ENCODE results near the gene PDCD6IP. TPM values are rescaled to one million over a fixed set of nuclear protein-coding genes. Genes with fewer than 3 reads are reported as not detected.
"Not testable (repeated sequence)": the region's sequence is repeated elsewhere in the genome, so short reads cannot be mapped to it uniquely, and the experiment has no call there.

The PDCD6IP gene
- total RNA-seq, 1 donor, result 258 TPM

DNA sequence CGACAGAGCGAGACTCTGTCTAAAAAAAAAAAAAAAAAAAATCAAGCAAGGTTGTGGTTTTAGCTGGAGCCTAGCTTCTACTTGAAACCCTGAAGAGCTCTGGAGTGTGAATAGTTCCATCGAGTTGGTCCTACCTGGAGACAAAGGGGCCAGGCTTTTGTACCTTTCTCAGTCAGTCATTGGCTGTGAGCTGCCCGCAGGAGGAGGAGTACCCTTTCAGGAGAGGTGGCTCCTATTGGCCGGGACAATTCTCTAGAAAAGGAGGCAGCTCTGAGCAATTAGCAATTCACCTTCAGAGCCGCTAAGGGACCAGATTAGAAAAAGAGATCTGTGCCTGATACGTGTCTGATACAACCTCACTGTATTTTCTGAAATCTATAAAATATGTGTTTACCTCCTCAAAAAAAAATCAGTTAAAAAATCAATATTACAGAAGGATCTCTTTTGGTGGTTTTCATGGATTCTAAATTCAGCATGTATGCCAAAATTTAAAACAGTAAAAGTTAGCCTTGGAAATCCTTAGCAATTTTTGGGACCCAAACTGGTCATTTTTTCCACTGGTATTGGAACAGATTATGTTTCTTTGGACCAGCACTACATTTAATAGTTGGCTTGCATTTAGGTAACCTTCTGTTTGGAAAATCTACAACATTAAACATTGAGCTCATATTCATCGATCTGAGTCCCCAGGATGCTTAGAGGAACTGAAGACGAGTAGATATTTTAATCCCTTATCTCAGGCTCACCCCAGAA lies 29.7 kb upstream of the PDCD6IP start:
- no peak overlapping the region for H3K4me3 ChIP-seq (ENCODE audit: low read depth, low read length)
- TF ChIP-seq, protein P1, sequence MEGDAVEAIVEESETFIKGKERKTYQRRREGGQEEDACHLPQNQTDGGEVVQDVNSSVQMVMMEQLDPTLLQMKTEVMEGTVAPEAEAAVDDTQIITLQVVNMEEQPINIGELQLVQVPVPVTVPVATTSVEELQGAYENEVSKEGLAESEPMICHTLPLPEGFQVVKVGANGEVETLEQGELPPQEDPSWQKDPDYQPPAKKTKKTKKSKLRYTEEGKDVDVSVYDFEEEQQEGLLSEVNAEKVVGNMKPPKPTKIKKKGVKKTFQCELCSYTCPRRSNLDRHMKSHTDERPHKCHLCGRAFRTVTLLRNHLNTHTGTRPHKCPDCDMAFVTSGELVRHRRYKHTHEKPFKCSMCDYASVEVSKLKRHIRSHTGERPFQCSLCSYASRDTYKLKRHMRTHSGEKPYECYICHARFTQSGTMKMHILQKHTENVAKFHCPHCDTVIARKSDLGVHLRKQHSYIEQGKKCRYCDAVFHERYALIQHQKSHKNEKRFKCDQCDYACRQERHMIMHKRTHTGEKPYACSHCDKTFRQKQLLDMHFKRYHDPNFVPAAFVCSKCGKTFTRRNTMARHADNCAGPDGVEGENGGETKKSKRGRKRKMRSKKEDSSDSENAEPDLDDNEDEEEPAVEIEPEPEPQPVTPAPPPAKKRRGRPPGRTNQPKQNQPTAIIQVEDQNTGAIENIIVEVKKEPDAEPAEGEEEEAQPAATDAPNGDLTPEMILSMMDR (IDR thresholded peaks at IDR 0.05; ENCODE audit: insufficient read depth, low read length), result no peak
- DNase-seq (ENCODE audit: low read depth), result no peak

GRCh38 chr3:33773637-33774036 lies 24.8 kb upstream of the PDCD6IP start:
- TF ChIP-seq, protein P1 (IDR thresholded peaks at IDR 0.05; ENCODE audit: insufficient read depth, low read length), result no peak
- no peak for DNase-seq (ENCODE audit: low read depth)
- H3K4me3 ChIP-seq (ENCODE audit: low read depth, low read length), result no peak overlapping the region

GRCh38 chr3:33775363-33775762 lies 23.1 kb upstream of the PDCD6IP start:
- TF ChIP-seq, protein P1 (IDR thresholded peaks at IDR 0.05; ENCODE audit: insufficient read depth, low read length), result no peak
- no peak for DNase-seq (ENCODE audit: low read depth)
- H3K4me3 ChIP-seq (ENCODE audit: low read depth, low read length), result no peak overlapping the region

DNA sequence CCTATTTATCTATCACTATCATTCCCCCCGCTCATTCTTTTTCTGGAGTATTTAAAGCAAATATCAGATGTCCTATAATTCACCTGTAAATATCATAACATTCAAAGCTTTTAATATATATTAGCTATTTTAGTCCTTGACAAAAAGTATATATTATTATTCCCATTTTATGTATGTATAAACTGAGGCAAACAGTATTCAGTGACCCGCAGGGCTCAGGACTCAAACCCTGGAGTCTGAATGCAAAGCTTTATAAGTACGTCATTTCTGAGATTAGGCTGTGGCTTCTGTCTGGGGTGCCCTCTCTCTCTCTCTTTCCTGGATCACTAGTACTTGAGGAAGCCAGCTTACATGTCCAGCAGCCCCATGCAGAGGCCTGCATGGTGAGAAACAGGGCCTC lies 20.4 kb upstream of the PDCD6IP start:
- H3K4me3 ChIP-seq (ENCODE audit: low read depth, low read length), result no peak overlapping the region

GRCh38 chr3:33779751-33780150 lies 18.7 kb upstream of the PDCD6IP start:
- no peak overlapping the region for H3K4me3 ChIP-seq (ENCODE audit: low read depth, low read length)
- DNase-seq (ENCODE audit: low read depth), result no peak
- TF ChIP-seq, protein P1 (IDR thresholded peaks at IDR 0.05; ENCODE audit: insufficient read depth, low read length), result no peak

More for the DNA sequence above, 20.4 kb upstream of the PDCD6IP start:
- no peak for DNase-seq (ENCODE audit: low read depth)
- TF ChIP-seq, protein P1 (IDR thresholded peaks at IDR 0.05; ENCODE audit: insufficient read depth, low read length), result no peak

GRCh38 chr3:33781413-33781812 lies 17.0 kb upstream of the PDCD6IP start:
- H3K4me3 ChIP-seq (ENCODE audit: low read depth, low read length); DNase-seq (ENCODE audit: low read depth): not testable (repeated sequence)

GRCh38 chr3:33786565-33787327 lies 11.7 kb upstream of the PDCD6IP start:
- no peak for DNase-seq (ENCODE audit: low read depth)
- H3K4me3 ChIP-seq (ENCODE audit: low read depth, low read length), result peak overlapping the region; percentile 34
- TF ChIP-seq, protein P1 (IDR thresholded peaks at IDR 0.05; ENCODE audit: insufficient read depth, low read length), result no peak
